SK-N-SH (cell line): ENCODE results near the gene IQGAP1. TPM values are rescaled to one million over a fixed set of nuclear protein-coding genes. Genes with fewer than 3 reads are reported as not detected.

Experiments used
- CTCF ChIA-PET: fragments of 300-600, 350-600 bp; formaldehyde crosslinking; extraction: SDS; loops from one replicate; lab custom pipeline; 2021; lab: Yijun Ruan, JAX
- POLR2A ChIA-PET: fragments of 350-600 bp; sonication (Branson Sonifier 250); formaldehyde crosslinking; extraction: SDS; loops from one replicate; lab custom pipeline; 2020; ENCODE audit warnings: antibody characterized with exemption, inconsistent platforms; lab: Yijun Ruan, JAX
- DNase-seq: peaks from one replicate; pipeline ENCODE4 v3.0.0; 2012
- H2AFZ ChIP-seq: fragments of 200-600 bp; sonication (generic); 2 replicates; pipeline ENCODE4 v1.8.1; 2016; ENCODE audit warnings: antibody characterized with exemption, mild to moderate bottlenecking, low read depth
- H3F3A ChIP-seq: fragments of 200-600 bp; sonication (generic); replicated peaks from 2 replicates; pipeline ENCODE3; 2016; ENCODE audit warnings: antibody characterized with exemption, mild to moderate bottlenecking; ENCODE audit not compliant: insufficient read depth
- H3K27ac ChIP-seq, 2 experiments: fragments of 200-500 bp in 1 of 2; fragments of 200-600 bp in 1 of 2; sonication (Bioruptor generic) in 1 of 2; sonication (generic), shearing (Covaris generic) in 1 of 2; 2 replicates each; pipeline versions ENCODE4 v1.5.1 to v1.6.1; 2014 to 2016; ENCODE audit warnings: low read depth in 2 of 2, inconsistent platforms in 1 of 2, low read length in 1 of 2, mild to moderate bottlenecking in 1 of 2, mixed read lengths in 1 of 2
- H3K27me3 ChIP-seq: fragments of 200-600 bp; sonication (generic), shearing (Covaris generic); 2 replicates; pipeline ENCODE4 v1.6.1; 2016; ENCODE audit warnings: mixed run types; ENCODE audit not compliant: insufficient read depth
- H3K36me3 ChIP-seq, 2 experiments: fragments of 200-500 bp in 1 of 2; fragments of 200-600 bp in 1 of 2; sonication (Bioruptor generic) in 1 of 2; sonication (generic) in 1 of 2; replicated peaks in 1 of 2; 2 replicates each; pipeline versions ENCODE3 to v1.5.1; 2014 to 2016; ENCODE audit warnings: low read length in 1 of 2, mild to moderate bottlenecking in 1 of 2; ENCODE audit not compliant: insufficient read depth in 2 of 2, control insufficient read depth in 1 of 2
- H3K4me1 ChIP-seq, 2 experiments: fragments of 200-500 bp in 1 of 2; fragments of 200-600 bp in 1 of 2; sonication (Bioruptor generic) in 1 of 2; sonication (generic), shearing (Covaris generic) in 1 of 2; 2 replicates each; pipeline versions ENCODE4 v1.5.1 to v1.6.1; 2014 to 2016; ENCODE audit warnings: low read depth in 1 of 2, low read length in 1 of 2, mixed run types in 1 of 2; ENCODE audit not compliant: insufficient read depth in 2 of 2, control insufficient read depth in 1 of 2
- H3K4me2 ChIP-seq: fragments of 200-600 bp; sonication (generic), shearing (Covaris generic); 2 replicates; pipeline ENCODE4 v1.6.1; 2017; ENCODE audit warnings: mixed run types
- H3K4me3 ChIP-seq, 2 experiments: fragments of 200-500 bp in 1 of 2; fragments of 200-600 bp in 1 of 2; sonication (Bioruptor generic) in 1 of 2; sonication (generic), shearing (Covaris generic) in 1 of 2; 2 replicates each; pipeline versions ENCODE4 v1.5.1 to v1.8.1; 2014 to 2016; ENCODE audit warnings: low read depth in 2 of 2, inconsistent platforms in 1 of 2, low read length in 1 of 2, mild to moderate bottlenecking in 1 of 2, mixed read lengths in 1 of 2, moderate library complexity in 1 of 2
- H3K79me2 ChIP-seq: fragments of 200-600 bp; sonication (generic); 2 replicates; pipeline ENCODE4 v1.8.1; 2017; ENCODE audit warnings: mild to moderate bottlenecking; ENCODE audit not compliant: insufficient read depth
- H3K9ac ChIP-seq: fragments of 200-600 bp; sonication (generic); 2 replicates; pipeline ENCODE4 v1.6.1; 2017; ENCODE audit warnings: mixed run types
- H3K9me2 ChIP-seq: fragments of 200-600 bp; sonication (generic); 2 replicates; pipeline ENCODE4 v1.6.1; 2017; ENCODE audit warnings: mixed run types
- H3K9me3 ChIP-seq: fragments of 200-600 bp; sonication (generic); 2 replicates; pipeline ENCODE4 v1.6.1; 2017; ENCODE audit warnings: mixed run types, mild to moderate bottlenecking, moderate library complexity
- H4K20me1 ChIP-seq: fragments of 200-600 bp; sonication (generic); 2 replicates; pipeline ENCODE4 v1.6.1; 2017; ENCODE audit warnings: mild to moderate bottlenecking, mixed run types; ENCODE audit not compliant: insufficient read depth
- EZH2phosphoT487 ChIP-seq: fragments of 200-600 bp; sonication (generic); IDR thresholded peaks from 2 replicates; pipeline ENCODE4 v1.6.1; 2017; ENCODE audit warnings: low read depth, mixed run types, mild to moderate bottlenecking, antibody characterized with exemption, moderate library complexity, borderline replicate concordance
- FOSL2 ChIP-seq: IDR thresholded peaks from 2 replicates; pipeline ENCODE4 v1.4.0; 2012; ENCODE audit warnings: low read depth, mild to moderate bottlenecking, moderate library complexity, borderline replicate concordance
- FOXJ3 ChIP-seq: sonication (generic); formaldehyde crosslinking; IDR thresholded peaks from 2 replicates; pipeline ENCODE4 v1.5.1; 2020; ENCODE audit warnings: mild to moderate bottlenecking, missing genetic modification reagents
- FOXM1 ChIP-seq: IDR thresholded peaks from 2 replicates; pipeline ENCODE4 v1.4.0; 2012; ENCODE audit warnings: low read depth, mild to moderate bottlenecking
- NRF1 ChIP-seq: IDR thresholded peaks from 2 replicates; pipeline ENCODE4 v1.6.1; 2012; ENCODE audit warnings: low read depth, mild to moderate bottlenecking, low read length
- RAD21 ChIP-seq: IDR thresholded peaks from 2 replicates; pipeline ENCODE4 v1.6.1; 2012; ENCODE audit warnings: mild to moderate bottlenecking, low read length
- RCOR1 ChIP-seq: fragments of 150-350 bp; IDR thresholded peaks from 2 replicates; pipeline ENCODE4 v1.6.1; 2017; ENCODE audit warnings: antibody characterized with exemption, low read length
- RFX5 ChIP-seq: IDR thresholded peaks from 2 replicates; pipeline ENCODE4 v1.6.1; 2012; ENCODE audit warnings: mild to moderate bottlenecking, improper control_type of control experiment, low read length
- SIN3A ChIP-seq: IDR thresholded peaks from 2 replicates; pipeline ENCODE4 v1.6.1; 2012; ENCODE audit warnings: low read depth, mild to moderate bottlenecking, low read length, moderate library complexity, borderline replicate concordance
- TCF12 ChIP-seq: IDR thresholded peaks from 2 replicates; pipeline ENCODE4 v1.4.0; 2012
- TEAD4 ChIP-seq: IDR thresholded peaks from 2 replicates; pipeline ENCODE4 v1.4.0; 2012; ENCODE audit warnings: mild to moderate bottlenecking, borderline replicate concordance; ENCODE audit not compliant: insufficient read depth
- WGBS: methylation state at CpG from one replicate; pipeline ENCODE4 v1.1.6; 2017; ENCODE audit warnings: low lambda C conversion rate; 5-methylcytosine and 5-hydroxymethylcytosine counted together
- polyA plus RNA-seq, 3 experiments: library from polyadenylated mRNA; depleted of rRNA; stranded (reverse); fragments of >200 nt; gene quantifications; 2 replicates each; pipeline ENCODE4 v1.2.3, GENCODE V29; 2012
- TF ChIP-seq, protein P1 (sequence below): IDR thresholded peaks from 2 replicates; pipeline ENCODE4 v1.4.0; 2012; ENCODE audit warnings: low read depth
- TF ChIP-seq, protein P2 (sequence below): IDR thresholded peaks from 2 replicates; pipeline ENCODE4 v1.4.0; 2012; ENCODE audit warnings: low read depth, borderline replicate concordance
- TF ChIP-seq, protein P3 (sequence below): fragments of 150-350 bp; IDR thresholded peaks from 2 replicates; pipeline ENCODE4 v1.6.1; 2017; ENCODE audit warnings: antibody characterized with exemption, low read length, low read depth, borderline replicate concordance
- TF ChIP-seq, protein P4 (sequence below): fragments of 200-600 bp; sonication (generic); IDR thresholded peaks from 2 replicates; pipeline ENCODE4 v1.6.1; 2017; ENCODE audit warnings: antibody characterized with exemption, mild to moderate bottlenecking, moderate library complexity
- TF ChIP-seq, protein P5 (sequence below): fragments of 150-350 bp; IDR thresholded peaks from 2 replicates; pipeline ENCODE4 v1.6.1; 2016; ENCODE audit warnings: mild to moderate bottlenecking, low read depth, low read length

The IQGAP1 gene
- polyA plus RNA-seq, 1 of the 3 experiments (the other 2 are of a cell fraction) = 56.5 TPM

DNA sequence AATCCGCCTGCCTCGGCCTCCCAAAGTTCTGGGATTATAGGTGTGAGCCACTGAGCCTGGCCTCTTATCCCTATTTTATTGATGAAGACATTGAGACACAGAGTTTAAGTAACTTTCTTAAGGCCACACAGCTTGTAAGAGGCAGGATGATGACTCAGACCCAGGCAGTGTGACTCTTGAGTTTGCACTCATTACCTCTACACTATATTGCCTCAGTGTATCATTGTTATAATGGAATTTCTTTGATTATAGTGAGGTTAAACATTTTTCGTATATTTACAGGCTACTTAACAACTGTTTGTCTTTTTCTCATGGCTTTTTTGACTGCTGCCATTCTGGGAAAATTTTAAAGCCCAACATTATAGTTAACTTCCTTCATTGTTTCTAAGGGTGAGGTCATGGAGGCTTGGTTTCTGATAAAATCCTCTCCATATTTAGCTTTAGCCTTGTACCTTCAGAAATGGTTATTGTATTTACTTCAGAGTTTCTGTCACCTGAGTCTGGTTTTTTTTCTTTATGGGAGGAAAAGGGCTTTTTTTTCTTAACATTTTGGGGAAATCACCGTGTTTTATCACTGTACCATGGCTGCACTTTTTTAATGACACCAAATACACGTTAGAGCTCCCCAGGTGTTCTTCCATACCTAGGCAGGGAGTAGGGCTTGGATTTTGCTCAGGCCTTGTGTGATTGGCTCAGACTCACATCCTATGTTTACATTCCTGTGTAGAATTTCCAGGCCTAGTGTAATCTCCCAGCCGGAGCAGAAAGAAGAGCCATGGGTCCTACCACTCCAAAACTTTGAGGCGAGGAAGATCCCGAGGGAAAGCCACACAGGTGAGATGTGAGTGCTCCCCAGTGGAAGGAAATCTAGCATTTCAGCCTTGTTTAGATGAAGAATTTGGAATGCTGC, 29.7 kb upstream of the IQGAP1 start:
- Histone ChIP-seq H3K27me3 (no peaks in the 10 kb centered on the region), H2AFZ (no peak overlapping the region), H3K4me3 (no peak overlapping the region), H3K27ac (no peak overlapping the region), H3K9me3 (no peaks in the 10 kb centered on the region), H3F3A (peaks cover 21% of the 10 kb centered on the region), H3K36me3 (peaks cover 2 to 6% of the 10 kb centered on the region in 2 experiments), H3K79me2 (no peaks in the 10 kb centered on the region), H3K4me1 (peaks cover 0 to 13% of the 10 kb centered on the region in 2 experiments), H3K9me2 (no peaks in the 10 kb centered on the region), H3K4me2 (no peak overlapping the region), H4K20me1 (no peaks in the 10 kb centered on the region), H3K9ac (no peak overlapping the region)
- 91% methylated on average over 8 of the region's 8 CpGs for WGBS
- POLR2A ChIA-PET = no interaction called here
- DNase-seq = no peak
- CTCF ChIA-PET = interaction anchor here (4.9 kb wide), 1 partner anchor 123 kb away, joined by 36 read pairs; no protein-coding TSS in a partner anchor
- TF ChIP-seq TCF12 = no peak
- TF ChIP-seq FOSL2 = peak; percentile 43; the same call in 1 of the 2 replicates
- TF ChIP-seq, protein P1, sequence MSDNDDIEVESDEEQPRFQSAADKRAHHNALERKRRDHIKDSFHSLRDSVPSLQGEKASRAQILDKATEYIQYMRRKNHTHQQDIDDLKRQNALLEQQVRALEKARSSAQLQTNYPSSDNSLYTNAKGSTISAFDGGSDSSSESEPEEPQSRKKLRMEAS = no peak

DNA sequence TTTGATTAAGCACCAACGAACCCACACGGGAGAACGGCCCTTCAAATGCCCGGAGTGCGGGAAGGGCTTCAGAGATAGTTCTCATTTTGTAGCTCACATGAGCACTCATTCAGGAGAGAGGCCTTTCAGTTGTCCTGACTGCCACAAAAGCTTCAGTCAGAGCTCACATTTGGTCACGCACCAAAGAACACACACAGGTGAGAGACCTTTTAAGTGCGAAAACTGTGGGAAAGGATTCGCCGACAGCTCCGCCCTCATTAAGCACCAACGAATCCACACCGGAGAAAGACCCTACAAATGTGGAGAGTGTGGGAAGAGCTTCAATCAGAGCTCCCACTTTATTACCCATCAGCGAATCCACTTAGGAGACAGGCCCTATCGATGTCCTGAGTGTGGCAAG, 27.3 kb upstream of the IQGAP1 start:
- Histone ChIP-seq H3K27ac (no peak overlapping the region), H3K9me2 (no peaks in the 10 kb centered on the region), H2AFZ (no peak overlapping the region), H4K20me1 (no peaks in the 10 kb centered on the region), H3K79me2 (no peaks in the 10 kb centered on the region), H3K4me3 (no peak overlapping the region), H3K9me3 (no peaks in the 10 kb centered on the region), H3K27me3 (no peaks in the 10 kb centered on the region), H3K4me2 (no peak overlapping the region), H3F3A (peaks cover 24% of the 10 kb centered on the region), H3K9ac (no peak overlapping the region), H3K36me3 (peaks cover 2 to 6% of the 10 kb centered on the region in 2 experiments), H3K4me1 (peaks cover 0 to 19% of the 10 kb centered on the region in 2 experiments)
- ChIA-PET POLR2A (interaction anchor here (0.8 to 1.0 kb wide), 2 partner anchors 9 to 27 kb away, joined by 3 read pairs; partner anchors contain the start of genes IQGAP1 and ZNF774), CTCF (interaction anchor here (1.3 to 4.9 kb wide), 4 partner anchors 17 to 120 kb away, joined by 3 to 36 read pairs (median 5); no protein-coding TSS in a partner anchor)
- no peak for DNase-seq
- WGBS = 93% methylated on average over 14 of the region's 14 CpGs
- TF ChIP-seq, protein P1 = no peak
- no peak for TF ChIP-seq FOSL2
- TF ChIP-seq, protein P2, sequence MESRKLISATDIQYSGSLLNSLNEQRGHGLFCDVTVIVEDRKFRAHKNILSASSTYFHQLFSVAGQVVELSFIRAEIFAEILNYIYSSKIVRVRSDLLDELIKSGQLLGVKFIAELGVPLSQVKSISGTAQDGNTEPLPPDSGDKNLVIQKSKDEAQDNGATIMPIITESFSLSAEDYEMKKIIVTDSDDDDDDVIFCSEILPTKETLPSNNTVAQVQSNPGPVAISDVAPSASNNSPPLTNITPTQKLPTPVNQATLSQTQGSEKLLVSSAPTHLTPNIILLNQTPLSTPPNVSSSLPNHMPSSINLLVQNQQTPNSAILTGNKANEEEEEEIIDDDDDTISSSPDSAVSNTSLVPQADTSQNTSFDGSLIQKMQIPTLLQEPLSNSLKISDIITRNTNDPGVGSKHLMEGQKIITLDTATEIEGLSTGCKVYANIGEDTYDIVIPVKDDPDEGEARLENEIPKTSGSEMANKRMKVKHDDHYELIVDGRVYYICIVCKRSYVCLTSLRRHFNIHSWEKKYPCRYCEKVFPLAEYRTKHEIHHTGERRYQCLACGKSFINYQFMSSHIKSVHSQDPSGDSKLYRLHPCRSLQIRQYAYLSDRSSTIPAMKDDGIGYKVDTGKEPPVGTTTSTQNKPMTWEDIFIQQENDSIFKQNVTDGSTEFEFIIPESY = no peak
- no peak for TF ChIP-seq RCOR1
- TF ChIP-seq EZH2phosphoT487 = no peak
- TF ChIP-seq FOXJ3 = no peak
- TF ChIP-seq, protein P3, sequence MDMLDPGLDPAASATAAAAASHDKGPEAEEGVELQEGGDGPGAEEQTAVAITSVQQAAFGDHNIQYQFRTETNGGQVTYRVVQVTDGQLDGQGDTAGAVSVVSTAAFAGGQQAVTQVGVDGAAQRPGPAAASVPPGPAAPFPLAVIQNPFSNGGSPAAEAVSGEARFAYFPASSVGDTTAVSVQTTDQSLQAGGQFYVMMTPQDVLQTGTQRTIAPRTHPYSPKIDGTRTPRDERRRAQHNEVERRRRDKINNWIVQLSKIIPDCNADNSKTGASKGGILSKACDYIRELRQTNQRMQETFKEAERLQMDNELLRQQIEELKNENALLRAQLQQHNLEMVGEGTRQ = no peak
- TF ChIP-seq TEAD4 = no peak
- TF ChIP-seq RAD21 = no peak
- TF ChIP-seq, protein P4, sequence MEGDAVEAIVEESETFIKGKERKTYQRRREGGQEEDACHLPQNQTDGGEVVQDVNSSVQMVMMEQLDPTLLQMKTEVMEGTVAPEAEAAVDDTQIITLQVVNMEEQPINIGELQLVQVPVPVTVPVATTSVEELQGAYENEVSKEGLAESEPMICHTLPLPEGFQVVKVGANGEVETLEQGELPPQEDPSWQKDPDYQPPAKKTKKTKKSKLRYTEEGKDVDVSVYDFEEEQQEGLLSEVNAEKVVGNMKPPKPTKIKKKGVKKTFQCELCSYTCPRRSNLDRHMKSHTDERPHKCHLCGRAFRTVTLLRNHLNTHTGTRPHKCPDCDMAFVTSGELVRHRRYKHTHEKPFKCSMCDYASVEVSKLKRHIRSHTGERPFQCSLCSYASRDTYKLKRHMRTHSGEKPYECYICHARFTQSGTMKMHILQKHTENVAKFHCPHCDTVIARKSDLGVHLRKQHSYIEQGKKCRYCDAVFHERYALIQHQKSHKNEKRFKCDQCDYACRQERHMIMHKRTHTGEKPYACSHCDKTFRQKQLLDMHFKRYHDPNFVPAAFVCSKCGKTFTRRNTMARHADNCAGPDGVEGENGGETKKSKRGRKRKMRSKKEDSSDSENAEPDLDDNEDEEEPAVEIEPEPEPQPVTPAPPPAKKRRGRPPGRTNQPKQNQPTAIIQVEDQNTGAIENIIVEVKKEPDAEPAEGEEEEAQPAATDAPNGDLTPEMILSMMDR = no peak
- TF ChIP-seq NRF1 = no peak
- no peak for TF ChIP-seq TCF12
- TF ChIP-seq SIN3A = no peak
- TF ChIP-seq FOXM1 = no peak
- TF ChIP-seq, protein P5, sequence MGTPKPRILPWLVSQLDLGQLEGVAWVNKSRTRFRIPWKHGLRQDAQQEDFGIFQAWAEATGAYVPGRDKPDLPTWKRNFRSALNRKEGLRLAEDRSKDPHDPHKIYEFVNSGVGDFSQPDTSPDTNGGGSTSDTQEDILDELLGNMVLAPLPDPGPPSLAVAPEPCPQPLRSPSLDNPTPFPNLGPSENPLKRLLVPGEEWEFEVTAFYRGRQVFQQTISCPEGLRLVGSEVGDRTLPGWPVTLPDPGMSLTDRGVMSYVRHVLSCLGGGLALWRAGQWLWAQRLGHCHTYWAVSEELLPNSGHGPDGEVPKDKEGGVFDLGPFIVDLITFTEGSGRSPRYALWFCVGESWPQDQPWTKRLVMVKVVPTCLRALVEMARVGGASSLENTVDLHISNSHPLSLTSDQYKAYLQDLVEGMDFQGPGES = no peak
- TF ChIP-seq RFX5 = no peak
